K562 (cell line): Measurements from ENCODE around the gene LHPP. TPM values are rescaled to one million over a fixed set of nuclear protein-coding genes. Genes with fewer than 3 reads are reported as not detected.

Experiments used
- ATAC-seq: fragments of 200-7000 bp; cut with Tn5 transposase; 3 replicates; pipeline ENCODE4 v1.9.1; 2020; ENCODE audit warnings: moderate library complexity
- BruUV-seq: library from RNA; stranded (reverse); fragments of 400-500 nt; replicated peaks from 2 replicates; lab custom pipeline; 2021; lab: Mats Ljungman, UMichigan
- CTCF ChIA-PET: fragments of 300-600 bp; formaldehyde crosslinking; extraction: SDS; loops from one replicate; lab custom pipeline; 2021; ENCODE audit warnings: low intra/inter-chr PET ratio; lab: Yijun Ruan, JAX
- POLR2A ChIA-PET: fragments of 300-600, 350-650 bp; sonication (Branson Sonifier 250); formaldehyde crosslinking; extraction: SDS; loops from one replicate; lab custom pipeline; 2021; ENCODE audit warnings: antibody characterized with exemption, inconsistent platforms; lab: Yijun Ruan, JAX
- DNase-seq, 4 experiments: peaks; one replicate each; pipeline versions ENCODE4 v3.0.0 to v3.0.0-alpha.2; 2011 to 2018; ENCODE audit warnings: low spot score in 3 of 4, mixed read lengths in 3 of 4; ENCODE audit errors: extremely low read depth in 1 of 4
- FAIRE-seq: peaks from 2 replicates; lab custom pipeline; 2011; peaks lifted over from hg19 to GRCh38; lab: Jason Lieb, UNC
- H2AFZ ChIP-seq: 2 replicates; pipeline ENCODE4 v1.6.0; 2011; ENCODE audit warnings: low read depth, low read length, control low read depth, inconsistent platforms
- H3K27ac ChIP-seq: fragments of 200-600 bp; 3 replicates; pipeline ENCODE4 v1.8.0; 2011; ENCODE audit warnings: low read depth, mild to moderate bottlenecking, control low read depth, inconsistent platforms, low read length, moderate library complexity, mixed read lengths; ENCODE audit errors: extremely low read depth
- H3K27me3 ChIP-seq, 2 experiments: fragments of 300-600 bp in 1 of 2; 2 replicates in 1 of 2; 3 replicates in 1 of 2; pipeline versions ENCODE4 v1.6.0 to v1.8.0; 2011; ENCODE audit warnings: inconsistent platforms in 2 of 2, low read length in 2 of 2, mild to moderate bottlenecking in 1 of 2, mixed read lengths in 1 of 2, moderate library complexity in 1 of 2; ENCODE audit not compliant: control insufficient read depth in 2 of 2, insufficient read depth in 2 of 2
- H3K36me3 ChIP-seq: fragments of 300-600 bp; 3 replicates; pipeline ENCODE4 v1.8.0; 2011; ENCODE audit warnings: mild to moderate bottlenecking, low read length, inconsistent platforms; ENCODE audit not compliant: control insufficient read depth, insufficient read depth
- H3K4me1 ChIP-seq, 2 experiments: fragments of 200-600 bp in 1 of 2; replicated peaks in 1 of 2; 2 replicates in 1 of 2; 3 replicates in 1 of 2; pipeline versions ENCODE4 v1.5.1 to v1.8.0; 2011; ENCODE audit warnings: inconsistent platforms in 2 of 2, low read length in 2 of 2, mild to moderate bottlenecking in 1 of 2, mixed read lengths in 1 of 2, moderate library complexity in 1 of 2; ENCODE audit not compliant: control insufficient read depth in 2 of 2, insufficient read depth in 2 of 2
- H3K4me2 ChIP-seq: 2 replicates; pipeline ENCODE4 v1.6.1; 2011; ENCODE audit warnings: low read length, control low read depth, inconsistent platforms, mixed read lengths; ENCODE audit not compliant: insufficient read depth
- H3K4me3 ChIP-seq: fragments of 200-600 bp; sonication (generic), shearing (Covaris generic); 2 replicates; pipeline ENCODE4 v1.5.1; 2016; ENCODE audit warnings: control low read depth, inconsistent platforms
- H3K79me2 ChIP-seq: fragments of 200-600 bp; 3 replicates; pipeline ENCODE4 v1.8.0; 2011; ENCODE audit warnings: low read length, inconsistent platforms; ENCODE audit not compliant: control insufficient read depth, insufficient read depth
- H3K9ac ChIP-seq, 2 experiments: 2 replicates each; pipeline versions ENCODE4 v1.6.0 to v1.6.1; 2011; ENCODE audit warnings: low read depth in 2 of 2, low read length in 2 of 2, control low read depth in 1 of 2, inconsistent platforms in 1 of 2, mild to moderate bottlenecking in 1 of 2, mixed read lengths in 1 of 2; ENCODE audit not compliant: insufficient read depth in 1 of 2
- H3K9me1 ChIP-seq: one replicate; pipeline ENCODE4 v1.6.0; 2011; ENCODE audit warnings: inconsistent platforms, mild to moderate bottlenecking, low read length, moderate library complexity; ENCODE audit not compliant: control insufficient read depth, insufficient read depth
- H3K9me3 ChIP-seq: replicated peaks from 2 replicates; pipeline ENCODE4 v1.5.1; 2011; ENCODE audit warnings: low read depth, low read length, inconsistent platforms; ENCODE audit not compliant: control insufficient read depth, insufficient read depth
- H4K20me1 ChIP-seq: replicated peaks from 2 replicates; pipeline ENCODE4 v1.6.1; 2011; ENCODE audit warnings: low read length, inconsistent platforms, mixed read lengths; ENCODE audit not compliant: control insufficient read depth, insufficient read depth
- HDAC2 ChIP-seq: fragments of 450-650 bp; IDR thresholded peaks from 2 replicates; pipeline ENCODE4 v1.6.1; 2016; ENCODE audit warnings: mild to moderate bottlenecking
- KAT2B ChIP-seq: IDR thresholded peaks from one replicate; pipeline ENCODE4 v1.6.1; 2012; ENCODE audit warnings: low read depth, mild to moderate bottlenecking, control low read depth, inconsistent platforms, low read length, moderate library complexity
- MTF1 ChIP-seq: fragments of 250-450 bp; sonication (Bioruptor Pico); IDR thresholded peaks from 2 replicates; pipeline ENCODE4 v1.9.0; 2021; ENCODE audit warnings: moderate library complexity, mild to moderate bottlenecking, inconsistent platforms, borderline replicate concordance
- NR2C1 ChIP-seq, 2 experiments: fragments of 450-650 bp; IDR thresholded peaks; 2 replicates each; pipeline ENCODE4 v1.6.1; 2017; ENCODE audit warnings: mild to moderate bottlenecking in 2 of 2, antibody characterized with exemption in 1 of 2, inconsistent platforms in 1 of 2, missing compliant biosample characterization in 1 of 2, missing genetic modification characterization in 1 of 2
- RBFOX2 ChIP-seq: fragments of 200-400 bp; formaldehyde crosslinking; IDR thresholded peaks from 2 replicates; pipeline ENCODE4 v1.6.1; 2017; ENCODE audit warnings: low read depth, mild to moderate bottlenecking, low read length, moderate library complexity
- SMARCA4 ChIP-seq: fragments of 450-650 bp; IDR thresholded peaks from 2 replicates; pipeline ENCODE4 v1.6.1; 2016
- SOX6 ChIP-seq: fragments of 450-650 bp; IDR thresholded peaks from 2 replicates; pipeline ENCODE4 v1.6.1; 2014; ENCODE audit warnings: mild to moderate bottlenecking
- ZC3H4 ChIP-seq: sonication (generic); formaldehyde crosslinking; IDR thresholded peaks from 2 replicates; pipeline ENCODE4 v1.9.0; 2021; ENCODE audit warnings: missing genetic modification reagents, borderline replicate concordance
- WGBS: fragments of 100-300 bp; shearing (Covaris generic); methylation state at CpG from one replicate; pipeline ENCODE4 v1.1.6; 2016; ENCODE audit warnings: low coverage, mixed read lengths; ENCODE audit not compliant: insufficient coverage; ENCODE audit errors: missing lambda C conversion rate; 5-methylcytosine and 5-hydroxymethylcytosine counted together
- in situ Hi-C: fragments of 300-500 bp; cut with MboI; formaldehyde crosslinking; loops from 4 replicates; pipeline ENCODE4 v1.15.0; 2018; ENCODE audit warnings: inconsistent platforms, mixed read lengths
- intact Hi-C: fragments of 100-400 bp; cut with micrococcal nuclease; formaldehyde crosslinking; loops from 2 replicates; pipeline ENCODE4 v1.14.2; 2022
- polyA plus RNA-seq, 8 experiments: library from polyadenylated mRNA; depleted of rRNA in 4 of 8; stranded (reverse) in 5 of 8; unstranded in 3 of 8; fragments of >200 nt; fragmentation: Nextera tagmentation in 2 of 8; fragmentation: Illumina TruSeq in 1 of 8; extraction: Ambion mirVana in 2 of 8; extraction: Trizol in 1 of 8; gene quantifications; 2 replicates each; pipeline versions ENCODE4 v1.2.1 to v1.2.3, GENCODE V29; 2011 to 2014; ENCODE audit warnings: inconsistent platforms in 1 of 8, missing spikeins in 1 of 8
- total RNA-seq, 7 experiments: library from RNA; depleted of rRNA in 6 of 7; stranded (reverse); fragments of >200 nt in 6 of 7; fragmentation: Illumina TruSeq in 2 of 7; extraction: Trizol in 2 of 7; gene quantifications; 2 replicates each; pipeline versions ENCODE4 v1.2.1 to v1.2.3, GENCODE V29; 2011 to 2021; ENCODE audit warnings: low replicate concordance in 1 of 7
- TF ChIP-seq, protein P1 (sequence below), 2 experiments: IDR thresholded peaks in 1 of 2; conservative IDR thresholded peaks in 1 of 2; 2 replicates each; pipeline ENCODE4 v1.6.1; 2016; ENCODE audit warnings: low read depth in 2 of 2, mild to moderate bottlenecking in 1 of 2, missing compliant biosample characterization in 1 of 2, missing genetic modification characterization in 1 of 2, moderate library complexity in 1 of 2
- TF ChIP-seq, protein P2 (sequence below): IDR thresholded peaks from 2 replicates; pipeline ENCODE4 v1.6.1; 2012; ENCODE audit warnings: low read depth, low read length, improper control_type of control experiment, borderline replicate concordance
- TF ChIP-seq, protein P3 (sequence below): sonication (generic); formaldehyde crosslinking; IDR thresholded peaks from 2 replicates; pipeline ENCODE4 v1.5.0; 2020; ENCODE audit warnings: missing genetic modification reagents
- TF ChIP-seq, protein P4 (sequence below): fragments of 250-450 bp; sonication (Bioruptor Pico); IDR thresholded peaks from 2 replicates; pipeline ENCODE4 v1.8.0; 2022; ENCODE audit warnings: moderate library complexity, mild to moderate bottlenecking, inconsistent platforms

The LHPP gene
- total and polyA plus RNA-seq, 9 of the 15 experiments (the other 6 are each of a cell fraction or from before 2014, with no cell fraction given): 0.34 to 7.4 (median 3.0) TPM

DNA sequence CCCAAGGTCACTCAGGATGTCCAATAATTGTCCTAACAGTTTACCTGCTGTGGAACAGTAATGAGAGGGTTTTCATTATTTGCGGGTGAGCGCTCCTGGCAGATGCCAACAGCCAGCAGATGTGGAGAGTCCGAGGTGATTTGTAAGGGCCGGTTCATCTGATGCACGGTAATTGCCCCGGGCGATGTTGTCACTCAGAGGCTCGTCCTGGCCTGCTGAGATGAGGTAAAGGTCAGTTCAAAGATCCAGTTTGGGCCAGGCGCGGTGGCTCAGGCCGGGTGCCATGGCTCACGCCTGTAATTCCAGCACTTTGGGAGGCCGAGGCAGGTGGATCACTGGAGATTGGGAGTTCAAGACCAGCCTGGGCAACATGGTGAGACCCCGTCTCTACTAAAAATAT, 16.9 kb downstream of the LHPP start (continued):
- TF ChIP-seq, protein P1, sequence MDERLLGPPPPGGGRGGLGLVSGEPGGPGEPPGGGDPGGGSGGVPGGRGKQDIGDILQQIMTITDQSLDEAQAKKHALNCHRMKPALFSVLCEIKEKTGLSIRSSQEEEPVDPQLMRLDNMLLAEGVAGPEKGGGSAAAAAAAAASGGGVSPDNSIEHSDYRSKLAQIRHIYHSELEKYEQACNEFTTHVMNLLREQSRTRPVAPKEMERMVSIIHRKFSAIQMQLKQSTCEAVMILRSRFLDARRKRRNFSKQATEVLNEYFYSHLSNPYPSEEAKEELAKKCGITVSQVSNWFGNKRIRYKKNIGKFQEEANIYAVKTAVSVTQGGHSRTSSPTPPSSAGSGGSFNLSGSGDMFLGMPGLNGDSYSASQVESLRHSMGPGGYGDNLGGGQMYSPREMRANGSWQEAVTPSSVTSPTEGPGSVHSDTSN (CRISPR knock-in tag; IDR thresholded peaks at IDR 0.05; ENCODE audit: low read depth): no peak
- TF ChIP-seq, protein P1 (tag; conservative IDR thresholded peaks at IDR 0.05; ENCODE audit: low read depth): no peak
- TF ChIP-seq NR2C1 (IDR thresholded peaks at IDR 0.05) (no peak), NR2C1 (tag; IDR thresholded peaks at IDR 0.05) (no peak)

DNA sequence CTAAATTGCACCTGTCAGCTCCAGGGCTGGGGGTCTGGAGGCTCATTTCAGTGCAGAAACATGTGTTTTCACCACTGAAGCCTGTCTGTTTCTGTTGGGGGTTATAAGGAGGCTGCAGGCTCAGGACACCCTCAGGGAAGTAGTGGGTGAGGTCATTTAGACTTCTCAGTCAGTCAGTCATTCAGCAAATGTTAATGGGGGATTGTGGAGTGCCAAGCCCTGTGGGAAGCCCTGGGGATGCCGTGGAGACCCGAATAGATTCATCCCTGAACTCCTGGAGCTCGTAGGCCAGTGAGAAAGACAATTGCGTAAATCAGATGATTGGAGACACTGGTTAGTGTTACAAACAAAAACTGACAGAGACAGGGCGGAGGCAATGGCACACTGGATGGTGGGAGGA, 19.2 kb downstream of the LHPP start:
- Histone ChIP-seq H4K20me1 (no peaks in the 10 kb centered on the region), H3K4me2 (no peak overlapping the region), H2AFZ (no peak overlapping the region), H3K4me1 (peaks cover 0 to 23% of the 10 kb centered on the region in 2 experiments; a peak in 3 of 5 replicates), H3K27ac (no peak overlapping the region), H3K9me3 (no peaks in the 10 kb centered on the region), H3K79me2 (no peaks in the 10 kb centered on the region), H3K9me1 (no peaks in the 10 kb centered on the region), H3K9ac (no peak overlapping the region), H3K36me3 (no peaks in the 10 kb centered on the region), H3K4me3 (no peak overlapping the region), H3K27me3 (no peaks in the 10 kb centered on the region)
- ChIA-PET CTCF (no interaction called here), POLR2A (no interaction called here)
- DNase-seq (no peak), ATAC-seq (no peak), FAIRE-seq (no peak)
- WGBS: 55% methylated on average over 5 of the region's 5 CpGs
- intact Hi-C loops: no loop called here
- in situ Hi-C loops: no loop called here
- no TSS peak for BruUV-seq
- TF ChIP-seq KAT2B: no peak
- TF ChIP-seq ZC3H4 (CRISPR knock-in tag): no peak
- no peak for TF ChIP-seq MTF1 (CRISPR knock-in tag)
- TF ChIP-seq SMARCA4: no peak
- TF ChIP-seq, protein P2, sequence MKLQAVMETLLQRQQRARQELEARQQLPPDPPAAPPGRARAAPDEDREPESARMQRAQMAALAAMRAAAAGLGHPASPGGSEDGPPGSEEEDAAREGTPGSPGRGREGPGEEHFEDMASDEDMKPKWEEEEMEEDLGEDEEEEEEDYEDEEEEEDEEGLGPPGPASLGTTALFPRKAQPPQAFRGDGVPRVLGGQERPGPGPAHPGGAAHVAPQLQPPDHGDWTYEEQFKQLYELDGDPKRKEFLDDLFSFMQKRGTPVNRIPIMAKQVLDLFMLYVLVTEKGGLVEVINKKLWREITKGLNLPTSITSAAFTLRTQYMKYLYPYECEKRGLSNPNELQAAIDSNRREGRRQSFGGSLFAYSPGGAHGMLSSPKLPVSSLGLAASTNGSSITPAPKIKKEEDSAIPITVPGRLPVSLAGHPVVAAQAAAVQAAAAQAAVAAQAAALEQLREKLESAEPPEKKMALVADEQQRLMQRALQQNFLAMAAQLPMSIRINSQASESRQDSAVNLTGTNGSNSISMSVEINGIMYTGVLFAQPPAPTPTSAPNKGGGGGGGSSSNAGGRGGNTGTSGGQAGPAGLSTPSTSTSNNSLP: no peak
- TF ChIP-seq SOX6: no peak
- TF ChIP-seq, protein P3, sequence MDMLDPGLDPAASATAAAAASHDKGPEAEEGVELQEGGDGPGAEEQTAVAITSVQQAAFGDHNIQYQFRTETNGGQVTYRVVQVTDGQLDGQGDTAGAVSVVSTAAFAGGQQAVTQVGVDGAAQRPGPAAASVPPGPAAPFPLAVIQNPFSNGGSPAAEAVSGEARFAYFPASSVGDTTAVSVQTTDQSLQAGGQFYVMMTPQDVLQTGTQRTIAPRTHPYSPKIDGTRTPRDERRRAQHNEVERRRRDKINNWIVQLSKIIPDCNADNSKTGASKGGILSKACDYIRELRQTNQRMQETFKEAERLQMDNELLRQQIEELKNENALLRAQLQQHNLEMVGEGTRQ (CRISPR knock-in tag): no peak
- TF ChIP-seq HDAC2: no peak
- no peak for TF ChIP-seq RBFOX2
- TF ChIP-seq, protein P4, sequence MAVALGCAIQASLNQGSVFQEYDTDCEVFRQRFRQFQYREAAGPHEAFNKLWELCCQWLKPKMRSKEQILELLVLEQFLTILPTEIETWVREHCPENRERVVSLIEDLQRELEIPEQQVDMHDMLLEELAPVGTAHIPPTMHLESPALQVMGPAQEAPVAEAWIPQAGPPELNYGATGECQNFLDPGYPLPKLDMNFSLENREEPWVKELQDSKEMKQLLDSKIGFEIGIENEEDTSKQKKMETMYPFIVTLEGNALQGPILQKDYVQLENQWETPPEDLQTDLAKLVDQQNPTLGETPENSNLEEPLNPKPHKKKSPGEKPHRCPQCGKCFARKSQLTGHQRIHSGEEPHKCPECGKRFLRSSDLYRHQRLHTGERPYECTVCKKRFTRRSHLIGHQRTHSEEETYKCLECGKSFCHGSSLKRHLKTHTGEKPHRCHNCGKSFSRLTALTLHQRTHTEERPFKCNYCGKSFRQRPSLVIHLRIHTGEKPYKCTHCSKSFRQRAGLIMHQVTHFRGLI: no peak
